Uterus (tissue), 2 donors: Measurements from ENCODE around the gene PDZK1IP1.
"Not testable (repeated sequence)": the region's sequence is repeated elsewhere in the genome, so short reads cannot be mapped to it uniquely, and the experiment has no call there.

Experiments
- CTCF ChIP-seq, 4 experiments: fragments of 200-600 bp in 2 of 4; fragments of 450-650 bp in 2 of 4; sonication (generic) in 2 of 4; IDR thresholded peaks; one replicate each; pipeline ENCODE4 v1.5.1; 2016 to 2019; ENCODE audit warnings: antibody characterized with exemption in 4 of 4, mild to moderate bottlenecking in 2 of 4, moderate library complexity in 1 of 4
- POLR2A ChIP-seq, 2 donors: fragments of 450-650 bp; IDR thresholded peaks; one replicate each; pipeline ENCODE4 v1.6.1; 2016; ENCODE audit warnings: antibody characterized with exemption in 2 of 2, mild to moderate bottlenecking in 1 of 2, moderate library complexity in 1 of 2

- not testable (repeated sequence) for TF ChIP-seq CTCF, POLR2A (IDR thresholded peaks at IDR 0.05)
Measured at GRCh38 chr1:47195981-47196380, 6.1 kb upstream of the PDZK1IP1 start.
